ENCODE results near the gene TECRL. TPM values are rescaled to one million over a fixed set of nuclear protein-coding genes. Genes with fewer than 3 reads are reported as not detected.

Gene TECRL
- total RNA-seq, 2 experiments from 2014 or later, result not detected

DNA sequence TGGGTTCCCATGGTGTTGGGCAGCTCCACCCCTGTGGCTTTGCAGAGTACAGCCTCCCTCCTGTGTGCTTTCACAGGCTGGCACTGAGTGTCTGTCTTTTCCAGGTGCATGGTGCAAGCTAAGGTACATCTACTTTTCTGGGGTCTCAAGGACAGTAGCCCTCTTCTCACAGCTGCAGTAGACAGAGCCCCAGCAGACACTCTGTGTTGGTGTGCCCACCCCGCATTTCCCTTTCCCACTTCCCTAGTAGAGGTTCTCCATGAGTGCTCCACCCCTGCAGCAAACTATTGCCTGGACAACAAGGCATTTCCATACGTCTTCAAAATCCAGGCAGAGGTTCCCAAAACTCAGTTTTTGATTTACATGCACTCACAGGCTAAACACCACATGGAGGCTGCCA, 143.0 kb downstream of the TECRL start:
- POLR2A ChIA-PET, result no interaction called here
- no peak overlapping the region for H3K27ac Mint-ChIP-seq
- no peaks in the 10 kb centered on the region for H3K4me1 Mint-ChIP-seq
- CTCF ChIA-PET, result no interaction called here
- H3K36me3 Mint-ChIP-seq (ENCODE audit: low read depth), result no peaks in the 10 kb centered on the region
- H3K27me3 Mint-ChIP-seq, result no peaks in the 10 kb centered on the region
- no peak overlapping the region for H3K4me3 Mint-ChIP-seq
- DNase-seq, result no peak
- peaks cover 4% of the 10 kb centered on the region for H3K9me3 Mint-ChIP-seq

DNA sequence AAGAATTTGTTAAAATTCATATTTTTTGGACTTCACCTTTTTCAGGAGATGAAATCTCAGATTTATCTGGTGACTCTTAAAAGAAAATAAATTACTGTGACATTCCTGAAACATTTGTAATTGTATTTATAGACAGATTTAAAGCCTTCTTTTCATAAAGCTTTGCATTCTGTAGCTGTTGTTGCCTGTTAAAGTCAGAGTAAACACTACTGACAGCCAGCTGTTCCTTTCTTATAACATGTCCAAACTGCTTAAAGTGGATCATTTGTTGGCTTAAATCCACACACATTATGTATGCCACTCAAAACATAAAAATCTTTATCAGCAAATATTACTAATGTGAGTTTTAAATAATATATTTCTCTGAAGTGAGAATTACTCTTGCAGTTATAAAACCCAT, 157.5 kb downstream of the TECRL start:
- no peaks in the 10 kb centered on the region for H3K4me1 Mint-ChIP-seq
- H3K4me3 Mint-ChIP-seq, result no peak overlapping the region
- H3K36me3 Mint-ChIP-seq (ENCODE audit: low read depth), result no peaks in the 10 kb centered on the region
- no peaks in the 10 kb centered on the region for H3K27me3 Mint-ChIP-seq
- POLR2A ChIA-PET, result no interaction called here
- H3K9me3 Mint-ChIP-seq, result no peaks in the 10 kb centered on the region
- DNase-seq, result no peak
- CTCF ChIA-PET, result no interaction called here
- no peak overlapping the region for H3K27ac Mint-ChIP-seq

- Mint-ChIP-seq H3K4me1 (no peaks in the 10 kb centered on the region), H3K9me3 (no peaks in the 10 kb centered on the region), H3K4me3 (no peak overlapping the region), H3K36me3 (ENCODE audit: low read depth) (no peaks in the 10 kb centered on the region), H3K27me3 (no peaks in the 10 kb centered on the region), H3K27ac (no peak overlapping the region)
- POLR2A ChIA-PET, result no interaction called here
- CTCF ChIA-PET, result no interaction called here
- DNase-seq, result no peak
Measured at GRCh38 chr4:64250488-64250887, 158.8 kb downstream of the TECRL start.

DNA sequence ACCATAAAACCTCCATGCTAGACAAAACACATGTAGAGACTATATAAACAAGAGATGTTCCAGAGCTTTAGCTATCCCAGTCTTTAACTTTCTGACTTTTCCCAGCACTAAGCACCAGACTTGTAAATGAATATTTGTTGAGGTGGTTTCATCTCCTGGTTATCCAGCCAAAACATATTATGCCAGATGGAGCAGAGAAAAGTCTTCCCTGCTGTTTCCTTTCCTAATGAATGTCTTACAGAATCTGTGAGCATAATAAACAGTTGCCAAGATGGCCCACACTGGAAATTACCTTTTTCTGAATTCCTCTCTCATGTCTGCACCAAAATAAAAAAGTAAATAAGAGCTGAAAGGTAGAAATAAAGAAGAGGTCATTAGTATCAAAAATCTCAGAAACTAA, 159.2 kb downstream of the TECRL start:
- no peak overlapping the region for H3K4me3 Mint-ChIP-seq
- no peak for DNase-seq
- H3K27me3 Mint-ChIP-seq, result no peaks in the 10 kb centered on the region
- POLR2A ChIA-PET, result no interaction called here
- H3K4me1 Mint-ChIP-seq, result no peaks in the 10 kb centered on the region
- CTCF ChIA-PET, result no interaction called here
- no peaks in the 10 kb centered on the region for H3K36me3 Mint-ChIP-seq (ENCODE audit: low read depth)
- H3K9me3 Mint-ChIP-seq, result no peaks in the 10 kb centered on the region
- no peak overlapping the region for H3K27ac Mint-ChIP-seq

- DNase-seq, result no peak
- Mint-ChIP-seq H3K4me1 (no peaks in the 10 kb centered on the region), H3K27ac (no peak overlapping the region), H3K27me3 (no peaks in the 10 kb centered on the region), H3K9me3 (peaks cover 2% of the 10 kb centered on the region), H3K36me3 (ENCODE audit: low read depth) (no peaks in the 10 kb centered on the region), H3K4me3 (no peak overlapping the region)
- ChIA-PET POLR2A (no interaction called here), CTCF (no interaction called here)
Measured at GRCh38 chr4:64248186-64248585, 161.1 kb downstream of the TECRL start.

- no peak overlapping the region for H3K27ac Mint-ChIP-seq
- no peaks in the 10 kb centered on the region for H3K27me3 Mint-ChIP-seq
- ChIA-PET POLR2A (no interaction called here), CTCF (no interaction called here)
- H3K4me1 Mint-ChIP-seq, result no peaks in the 10 kb centered on the region
- H3K36me3 Mint-ChIP-seq (ENCODE audit: low read depth), result no peaks in the 10 kb centered on the region
- H3K9me3 Mint-ChIP-seq, result peaks cover 28% of the 10 kb centered on the region
- H3K4me3 Mint-ChIP-seq, result no peak overlapping the region
- DNase-seq, result no peak
Measured at GRCh38 chr4:64230709-64231310, 178.4 kb downstream of the TECRL start.
